PC-9 (cell line): ENCODE measurements around the gene ZFR2. TPM values are rescaled to one million over a fixed set of nuclear protein-coding genes. Genes with fewer than 3 reads are reported as not detected.

ENCODE experiments used
- BruUV-seq: library from RNA; stranded (reverse); fragments of 400-500 nt; replicated peaks from 2 replicates; lab custom pipeline; 2021; lab: Mats Ljungman, UMichigan
- CTCF ChIA-PET: fragments of 300-600 bp; sonication (Branson Sonifier 250); formaldehyde crosslinking; loops from one replicate; lab custom pipeline; 2022; ENCODE audit warnings: antibody characterized with exemption; lab: Charles Lee
- POLR2A ChIA-PET: fragments of 300-600 bp; sonication (Branson Sonifier 250); formaldehyde crosslinking; loops from one replicate; lab custom pipeline; 2022; ENCODE audit warnings: antibody characterized with exemption; ENCODE audit not compliant: unreplicated experiment; lab: Charles Lee
- DNase-seq, 2 experiments: peaks; one replicate each; pipeline versions ENCODE4 v3.0.0 to v3.0.0-alpha.2; 2015 to 2022; ENCODE audit warnings: mixed read lengths in 1 of 2
- H2AFZ ChIP-seq: fragments of 200-600 bp; sonication (generic); 2 replicates; pipeline ENCODE4 v1.8.1; 2017; ENCODE audit warnings: antibody characterized with exemption
- H3F3A ChIP-seq: fragments of 200-600 bp; sonication (generic); 2 replicates; pipeline ENCODE4 v1.8.1; 2017; ENCODE audit warnings: antibody characterized with exemption, mild to moderate bottlenecking, low read depth; ENCODE audit not compliant: insufficient read depth
- H3K27ac ChIP-seq: fragments of 200-600 bp; sonication (generic); 2 replicates; pipeline ENCODE4 v1.6.1; 2016; ENCODE audit warnings: mixed run types
- H3K27me3 ChIP-seq: fragments of 200-600 bp; sonication (generic); 2 replicates; pipeline ENCODE4 v1.6.1; 2016; ENCODE audit warnings: low read depth, mixed run types; ENCODE audit not compliant: insufficient read depth
- H3K36me3 ChIP-seq: fragments of 200-600 bp; sonication (generic); 2 replicates; pipeline ENCODE4 v1.6.1; 2016; ENCODE audit warnings: low read depth, mixed run types
- H3K4me1 ChIP-seq: fragments of 200-600 bp; sonication (generic); replicated peaks from 2 replicates; pipeline ENCODE4 v1.6.1; 2016; ENCODE audit warnings: mixed run types; ENCODE audit not compliant: insufficient read depth
- H3K4me2 ChIP-seq: fragments of 200-600 bp; sonication (generic); 2 replicates; pipeline ENCODE4 v1.6.1; 2017; ENCODE audit warnings: mixed run types
- H3K4me3 ChIP-seq: fragments of 200-600 bp; sonication (generic); 2 replicates; pipeline ENCODE4 v1.6.1; 2016; ENCODE audit warnings: mixed run types
- H3K79me2 ChIP-seq: fragments of 200-600 bp; sonication (generic); 2 replicates; pipeline ENCODE4 v1.6.1; 2017; ENCODE audit warnings: low read depth, mixed run types
- H3K9me2 ChIP-seq: fragments of 200-600 bp; sonication (generic); 2 replicates; pipeline ENCODE4 v1.8.1; 2017; ENCODE audit warnings: mild to moderate bottlenecking; ENCODE audit not compliant: insufficient read depth
- H3K9me3 ChIP-seq: fragments of 200-600 bp; sonication (generic); 2 replicates; pipeline ENCODE4 v1.8.1; 2016; ENCODE audit warnings: low read depth; ENCODE audit not compliant: insufficient read depth
- H4K20me1 ChIP-seq: fragments of 200-600 bp; sonication (generic); 2 replicates; pipeline ENCODE4 v1.8.1; 2017; ENCODE audit not compliant: insufficient read depth
- EZH2 ChIP-seq: fragments of 200-600 bp; sonication (generic); IDR thresholded peaks from 2 replicates; pipeline ENCODE4 v1.8.0; 2017; ENCODE audit warnings: antibody characterized with exemption, low read depth
- intact Hi-C: fragments of 100-400 bp; cut with micrococcal nuclease; formaldehyde crosslinking; loops from one replicate; pipeline ENCODE4 v1.10.0; 2022; ENCODE audit not compliant: unreplicated experiment
- total RNA-seq: library from RNA; stranded (reverse); gene quantifications from 2 replicates; pipeline ENCODE4 v1.2.3, GENCODE V29; 2021
- TF ChIP-seq, protein P1 (sequence below): fragments of 200-600 bp; sonication (generic); conservative IDR thresholded peaks from 2 replicates; pipeline ENCODE4 v1.6.1; 2017; ENCODE audit warnings: mixed run types, antibody characterized with exemption, mild to moderate bottlenecking, moderate library complexity

Gene ZFR2
- total RNA-seq, 1 experiment from 2014 or later, result not detected

GRCh38 chr19:3842948-3843347 is 25.9 kb downstream of the ZFR2 start:
- no peak overlapping the region for H3K4me3 ChIP-seq
- H3F3A ChIP-seq, result no peaks in the 10 kb centered on the region
- intact Hi-C loops, result no loop called here
- H3K27me3 ChIP-seq, result no peaks in the 10 kb centered on the region
- no peaks in the 10 kb centered on the region for H3K9me3 ChIP-seq
- POLR2A ChIA-PET, result no interaction called here
- H3K4me1 ChIP-seq, result no peaks in the 10 kb centered on the region
- no peak overlapping the region for H2AFZ ChIP-seq
- H3K4me2 ChIP-seq, result no peak overlapping the region
- no peak for TF ChIP-seq EZH2
- TF ChIP-seq, protein P1, sequence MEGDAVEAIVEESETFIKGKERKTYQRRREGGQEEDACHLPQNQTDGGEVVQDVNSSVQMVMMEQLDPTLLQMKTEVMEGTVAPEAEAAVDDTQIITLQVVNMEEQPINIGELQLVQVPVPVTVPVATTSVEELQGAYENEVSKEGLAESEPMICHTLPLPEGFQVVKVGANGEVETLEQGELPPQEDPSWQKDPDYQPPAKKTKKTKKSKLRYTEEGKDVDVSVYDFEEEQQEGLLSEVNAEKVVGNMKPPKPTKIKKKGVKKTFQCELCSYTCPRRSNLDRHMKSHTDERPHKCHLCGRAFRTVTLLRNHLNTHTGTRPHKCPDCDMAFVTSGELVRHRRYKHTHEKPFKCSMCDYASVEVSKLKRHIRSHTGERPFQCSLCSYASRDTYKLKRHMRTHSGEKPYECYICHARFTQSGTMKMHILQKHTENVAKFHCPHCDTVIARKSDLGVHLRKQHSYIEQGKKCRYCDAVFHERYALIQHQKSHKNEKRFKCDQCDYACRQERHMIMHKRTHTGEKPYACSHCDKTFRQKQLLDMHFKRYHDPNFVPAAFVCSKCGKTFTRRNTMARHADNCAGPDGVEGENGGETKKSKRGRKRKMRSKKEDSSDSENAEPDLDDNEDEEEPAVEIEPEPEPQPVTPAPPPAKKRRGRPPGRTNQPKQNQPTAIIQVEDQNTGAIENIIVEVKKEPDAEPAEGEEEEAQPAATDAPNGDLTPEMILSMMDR, result no peak
- H4K20me1 ChIP-seq, result no peaks in the 10 kb centered on the region
- H3K9me2 ChIP-seq, result no peaks in the 10 kb centered on the region
- H3K79me2 ChIP-seq, result no peaks in the 10 kb centered on the region
- CTCF ChIA-PET, result no interaction called here
- no peak for DNase-seq
- H3K27ac ChIP-seq, result no peak overlapping the region
- BruUV-seq, result no TSS peak
- no peaks in the 10 kb centered on the region for H3K36me3 ChIP-seq

DNA sequence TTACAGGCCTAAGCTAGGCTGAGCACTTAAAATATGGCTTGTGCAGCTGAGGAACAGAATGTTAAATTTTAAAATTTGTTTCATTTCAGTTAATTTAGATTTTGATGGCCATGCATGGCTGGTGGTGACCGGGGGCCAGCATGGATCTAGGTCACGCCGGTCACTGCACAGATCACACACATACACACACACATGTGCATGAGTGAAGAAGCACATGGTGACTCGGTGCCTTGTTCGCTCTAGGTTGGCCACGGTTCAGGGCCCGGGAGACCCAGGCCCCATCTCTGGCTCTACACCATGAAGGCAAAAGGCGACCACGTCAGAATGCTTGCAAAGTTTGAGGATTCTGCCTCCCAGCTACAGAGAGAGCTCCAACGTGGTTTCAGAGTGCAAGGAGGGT is 28.0 kb downstream of the ZFR2 start:
- no peaks in the 10 kb centered on the region for H3K9me3 ChIP-seq
- no TSS peak for BruUV-seq
- no peaks in the 10 kb centered on the region for H3K4me1 ChIP-seq
- H3K27me3 ChIP-seq, result no peaks in the 10 kb centered on the region
- H3F3A ChIP-seq, result peaks cover 3% of the 10 kb centered on the region; the same call in 1 of the 2 replicates
- H3K79me2 ChIP-seq, result no peaks in the 10 kb centered on the region
- ChIA-PET POLR2A (no interaction called here), CTCF (interaction anchor here (1.0 kb wide), 1 partner anchor 381 kb away, joined by 3 read pairs; no protein-coding TSS in a partner anchor)
- H3K36me3 ChIP-seq, result no peaks in the 10 kb centered on the region
- TF ChIP-seq EZH2, result no peak
- TF ChIP-seq, protein P1, result no peak
- no peaks in the 10 kb centered on the region for H3K9me2 ChIP-seq
- no peak for DNase-seq
- H2AFZ ChIP-seq, result no peak overlapping the region
- intact Hi-C loops, result no loop called here
- no peak overlapping the region for H3K4me3 ChIP-seq
- H4K20me1 ChIP-seq, result no peaks in the 10 kb centered on the region
- H3K27ac ChIP-seq, result no peak overlapping the region
- no peak overlapping the region for H3K4me2 ChIP-seq

GRCh38 chr19:3839941-3840340 is 28.9 kb downstream of the ZFR2 start:
- BruUV-seq, result no TSS peak
- CTCF ChIA-PET, result interaction anchor here (0.6 to 1.0 kb wide), 2 partner anchors 368 to 382 kb away, joined by 3 to 5 read pairs; no protein-coding TSS in a partner anchor
- H3K27ac ChIP-seq, result no peak overlapping the region
- POLR2A ChIA-PET, result no interaction called here
- peaks cover 3% of the 10 kb centered on the region; the same call in 1 of the 2 replicates for H3F3A ChIP-seq
- H3K4me1 ChIP-seq, result no peaks in the 10 kb centered on the region
- no peaks in the 10 kb centered on the region for H3K79me2 ChIP-seq
- intact Hi-C loops, result no loop called here
- H3K27me3 ChIP-seq, result no peaks in the 10 kb centered on the region
- TF ChIP-seq EZH2, result no peak
- TF ChIP-seq, protein P1, result no peak
- no peak overlapping the region for H2AFZ ChIP-seq
- no peak overlapping the region for H3K4me3 ChIP-seq
- no peaks in the 10 kb centered on the region for H3K9me3 ChIP-seq
- H4K20me1 ChIP-seq, result no peaks in the 10 kb centered on the region
- H3K4me2 ChIP-seq, result no peak overlapping the region
- no peaks in the 10 kb centered on the region for H3K36me3 ChIP-seq
- no peaks in the 10 kb centered on the region for H3K9me2 ChIP-seq
- no peak for DNase-seq
